22Rv1 (cell line): ENCODE measurements around the gene ATP2B2.

Experiments
- ZFX ChIP-seq: fragments of 450-650 bp; IDR thresholded peaks from 2 replicates; pipeline ENCODE4 v1.6.1; 2017; ENCODE audit warnings: antibody characterized with exemption, borderline replicate concordance
- TF ChIP-seq, protein P1 (sequence below): fragments of 450-650 bp; IDR thresholded peaks from 2 replicates; pipeline ENCODE4 v1.5.1; 2017; ENCODE audit warnings: mild to moderate bottlenecking

DNA sequence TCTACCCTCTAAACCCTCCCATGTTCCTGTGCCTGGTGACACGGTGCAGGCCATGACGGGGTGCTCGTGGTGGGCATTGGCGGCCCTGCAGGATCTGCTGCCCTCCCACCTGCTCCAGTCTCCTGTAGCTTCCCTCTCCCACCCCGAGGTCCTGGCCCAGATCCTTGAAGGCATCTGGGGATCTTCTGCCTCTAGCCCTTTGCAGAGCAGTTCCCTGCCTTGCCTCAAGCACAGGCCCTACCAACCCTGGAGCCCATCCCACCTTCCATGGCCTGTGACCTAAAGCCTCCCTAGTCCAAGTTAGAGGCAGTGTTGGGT is 157.0 kb downstream of the ATP2B2 start:
- TF ChIP-seq, protein P1, sequence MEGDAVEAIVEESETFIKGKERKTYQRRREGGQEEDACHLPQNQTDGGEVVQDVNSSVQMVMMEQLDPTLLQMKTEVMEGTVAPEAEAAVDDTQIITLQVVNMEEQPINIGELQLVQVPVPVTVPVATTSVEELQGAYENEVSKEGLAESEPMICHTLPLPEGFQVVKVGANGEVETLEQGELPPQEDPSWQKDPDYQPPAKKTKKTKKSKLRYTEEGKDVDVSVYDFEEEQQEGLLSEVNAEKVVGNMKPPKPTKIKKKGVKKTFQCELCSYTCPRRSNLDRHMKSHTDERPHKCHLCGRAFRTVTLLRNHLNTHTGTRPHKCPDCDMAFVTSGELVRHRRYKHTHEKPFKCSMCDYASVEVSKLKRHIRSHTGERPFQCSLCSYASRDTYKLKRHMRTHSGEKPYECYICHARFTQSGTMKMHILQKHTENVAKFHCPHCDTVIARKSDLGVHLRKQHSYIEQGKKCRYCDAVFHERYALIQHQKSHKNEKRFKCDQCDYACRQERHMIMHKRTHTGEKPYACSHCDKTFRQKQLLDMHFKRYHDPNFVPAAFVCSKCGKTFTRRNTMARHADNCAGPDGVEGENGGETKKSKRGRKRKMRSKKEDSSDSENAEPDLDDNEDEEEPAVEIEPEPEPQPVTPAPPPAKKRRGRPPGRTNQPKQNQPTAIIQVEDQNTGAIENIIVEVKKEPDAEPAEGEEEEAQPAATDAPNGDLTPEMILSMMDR: no peak
- no peak for TF ChIP-seq ZFX
